ENCODE results near the gene CCM2L.

The CCM2L gene

GRCh38 chr20:32010101-32010500 lies at the start of gene CCM2L:
Gene CCM2L (plus strand): TSS chr20:32010438. CDS start chr20:32010455, 17 bp downstream.
- no peak for DNase-seq

- no peak for DNase-seq
These were observed 47.5 kb upstream of the CCM2L start for GRCh38 chr20:31962761-31963160.

GRCh38 chr20:31963889-31964288 lies 46.3 kb upstream of the CCM2L start:
- DNase-seq: no peak

GRCh38 chr20:31966991-31967655 lies 43.1 kb upstream of the CCM2L start:
- no peak for DNase-seq

- DNase-seq: no peak
These were observed 42.4 kb upstream of the CCM2L start, which contains the start of gene XKR7 for GRCh38 chr20:31967830-31968249. Gene XKR7 (plus strand): TSS chr20:31968151. CDS start chr20:31968176, 25 bp downstream.

- no peak for DNase-seq
These were observed 41.7 kb upstream of the CCM2L start for GRCh38 chr20:31968291-31969126.

- no peak for DNase-seq
These were observed 40.2 kb upstream of the CCM2L start for GRCh38 chr20:31969991-31970390.

GRCh38 chr20:31972471-31973021 lies 37.7 kb upstream of the CCM2L start:
- DNase-seq: no peak

GRCh38 chr20:31974296-31974695 lies 35.9 kb upstream of the CCM2L start:
- no peak for DNase-seq

- DNase-seq: no peak
These were observed 35.2 kb upstream of the CCM2L start for GRCh38 chr20:31974951-31975487.

GRCh38 chr20:31975874-31976273 lies 34.4 kb upstream of the CCM2L start:
- DNase-seq: no peak

GRCh38 chr20:31977080-31977479 lies 33.2 kb upstream of the CCM2L start:
- DNase-seq: no peak

GRCh38 chr20:31979713-31980426 lies 30.4 kb upstream of the CCM2L start:
- no peak for DNase-seq

GRCh38 chr20:31981784-31982183 lies 28.5 kb upstream of the CCM2L start:
- no peak for DNase-seq

GRCh38 chr20:31984981-31985471 lies 25.2 kb upstream of the CCM2L start:
- DNase-seq: no peak

GRCh38 chr20:31987744-31988143 lies 22.5 kb upstream of the CCM2L start:
- DNase-seq: no peak

GRCh38 chr20:31988430-31989015 lies 21.7 kb upstream of the CCM2L start:
- no peak for DNase-seq

- no peak for DNase-seq
These were observed 21.1 kb upstream of the CCM2L start for GRCh38 chr20:31989030-31989645.

GRCh38 chr20:31990641-31991338 lies 19.4 kb upstream of the CCM2L start:
- no peak for DNase-seq

GRCh38 chr20:31991339-31991705 lies 18.9 kb upstream of the CCM2L start:
- no peak for DNase-seq

- DNase-seq: no peak
These were observed 18.2 kb upstream of the CCM2L start for GRCh38 chr20:31992086-31992485.

All from NCI-H2107 (cell line).